Stomach (tissue), 4 donors: ENCODE data around the gene COPB1.

Experiments used
- EP300 ChIP-seq: sonication (generic); formaldehyde crosslinking; IDR thresholded peaks from one replicate; pipeline ENCODE4 v1.6.1; 2017; ENCODE audit warnings: antibody characterized with exemption
- POLR2A ChIP-seq, 4 donors: fragments of 450-650 bp; IDR thresholded peaks; one replicate each; pipeline ENCODE4 v1.6.1; 2016; ENCODE audit warnings: antibody characterized with exemption in 4 of 4, control low read depth in 2 of 4, mild to moderate bottlenecking in 1 of 4, moderate library complexity in 1 of 4
- POLR2AphosphoS5 ChIP-seq, 3 donors: sonication (generic); formaldehyde crosslinking; IDR thresholded peaks; one replicate each; pipeline ENCODE4 v1.6.1; 2016; ENCODE audit warnings: antibody characterized with exemption in 3 of 3
- TF ChIP-seq, protein P1 (sequence below), 7 experiments: fragments of 450-650 bp in 4 of 7; fragments of 200-600 bp in 3 of 7; sonication (generic) in 3 of 7; IDR thresholded peaks; one replicate each; pipeline ENCODE4 v1.5.1; 2016 to 2019; ENCODE audit warnings: antibody characterized with exemption in 7 of 7, control low read depth in 2 of 7, mild to moderate bottlenecking in 1 of 7

- no peak for TF ChIP-seq POLR2A (IDR thresholded peaks at IDR 0.05)
- TF ChIP-seq, protein P1, sequence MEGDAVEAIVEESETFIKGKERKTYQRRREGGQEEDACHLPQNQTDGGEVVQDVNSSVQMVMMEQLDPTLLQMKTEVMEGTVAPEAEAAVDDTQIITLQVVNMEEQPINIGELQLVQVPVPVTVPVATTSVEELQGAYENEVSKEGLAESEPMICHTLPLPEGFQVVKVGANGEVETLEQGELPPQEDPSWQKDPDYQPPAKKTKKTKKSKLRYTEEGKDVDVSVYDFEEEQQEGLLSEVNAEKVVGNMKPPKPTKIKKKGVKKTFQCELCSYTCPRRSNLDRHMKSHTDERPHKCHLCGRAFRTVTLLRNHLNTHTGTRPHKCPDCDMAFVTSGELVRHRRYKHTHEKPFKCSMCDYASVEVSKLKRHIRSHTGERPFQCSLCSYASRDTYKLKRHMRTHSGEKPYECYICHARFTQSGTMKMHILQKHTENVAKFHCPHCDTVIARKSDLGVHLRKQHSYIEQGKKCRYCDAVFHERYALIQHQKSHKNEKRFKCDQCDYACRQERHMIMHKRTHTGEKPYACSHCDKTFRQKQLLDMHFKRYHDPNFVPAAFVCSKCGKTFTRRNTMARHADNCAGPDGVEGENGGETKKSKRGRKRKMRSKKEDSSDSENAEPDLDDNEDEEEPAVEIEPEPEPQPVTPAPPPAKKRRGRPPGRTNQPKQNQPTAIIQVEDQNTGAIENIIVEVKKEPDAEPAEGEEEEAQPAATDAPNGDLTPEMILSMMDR (IDR thresholded peaks at IDR 0.05), result peak in 3 of 7 experiments; percentile 15 to 35 (median 34)
- TF ChIP-seq POLR2AphosphoS5 (IDR thresholded peaks at IDR 0.05), result no peak
- TF ChIP-seq EP300, result no peak
Measured at GRCh38 chr11:14418801-14419417, 80.7 kb downstream of the COPB1 start.
